Activated naive CD8-positive, alpha-beta T cell treated with anti-CD3 and anti-CD28 coated beads, Interleukin-2, amount 10 ng/mL, durations not matched to agents 7 days and 5 days (primary cell): ENCODE data around the gene ZNF618. TPM values are rescaled to one million over a fixed set of nuclear protein-coding genes. Genes with fewer than 3 reads are reported as not detected.

Experiments used
- total RNA-seq, 2 experiments: library from RNA; stranded (reverse); gene quantifications; one replicate each; pipeline ENCODE4 v1.2.3, GENCODE V29; 2021

ZNF618 gene
- total RNA-seq, 2 experiments from 2014 or later = 0.60 to 0.75 TPM

Other genes starting within 250 kb of the ZNF618 start
- gene AMBP, start 202.0 kb downstream of the ZNF618 start, total RNA-seq = not detected
- not detected for gene KIF12, start 223.0 kb downstream of the ZNF618 start, total RNA-seq